GM23338 (cell line): ENCODE measurements around the gene TANGO6. TPM values are rescaled to one million over a fixed set of nuclear protein-coding genes. Genes with fewer than 3 reads are reported as not detected.

Source experiments
- ATAC-seq: fragments of 200-7000 bp; cut with Tn5 transposase; 3 replicates; pipeline ENCODE4 v1.9.1; 2020
- DNase-seq: peaks from one replicate; pipeline ENCODE4 v3.0.0-alpha.2; 2015; ENCODE audit warnings: low spot score
- H2AFZ ChIP-seq: fragments of 200-600 bp; sonication (generic); 2 replicates; pipeline ENCODE4 v1.8.0; 2016; ENCODE audit warnings: antibody characterized with exemption, mild to moderate bottlenecking, moderate library complexity
- H3F3A ChIP-seq: fragments of 200-600 bp; sonication (generic); replicated peaks from 2 replicates; pipeline ENCODE4 v1.8.0; 2017; ENCODE audit warnings: antibody characterized with exemption, mixed run types, low read depth
- H3K27ac ChIP-seq: fragments of 200-600 bp; sonication (generic); 2 replicates; pipeline ENCODE4 v1.6.1; 2016; ENCODE audit warnings: low read depth
- H3K27me3 ChIP-seq: fragments of 200-600 bp; sonication (generic); 2 replicates; pipeline ENCODE4 v1.8.0; 2016; ENCODE audit warnings: mild to moderate bottlenecking, mixed run types, moderate library complexity; ENCODE audit not compliant: insufficient read depth
- H3K36me3 ChIP-seq: fragments of 200-600 bp; sonication (generic); 2 replicates; pipeline ENCODE4 v1.8.0; 2016; ENCODE audit warnings: mild to moderate bottlenecking; ENCODE audit not compliant: insufficient read depth
- H3K4me1 ChIP-seq: fragments of 200-600 bp; sonication (generic); 2 replicates; pipeline ENCODE4 v1.8.0; 2016; ENCODE audit warnings: mild to moderate bottlenecking, moderate library complexity; ENCODE audit not compliant: insufficient read depth
- H3K4me2 ChIP-seq: fragments of 200-600 bp; sonication (generic); 2 replicates; pipeline ENCODE4 v1.7.1; 2017; ENCODE audit warnings: mixed run types
- H3K4me3 ChIP-seq: fragments of 200-600 bp; sonication (generic); 2 replicates; pipeline ENCODE4 v1.6.1; 2016; ENCODE audit warnings: mixed run types
- H3K79me2 ChIP-seq: fragments of 200-600 bp; sonication (generic); replicated peaks from 2 replicates; pipeline ENCODE4 v1.8.0; 2017; ENCODE audit warnings: mild to moderate bottlenecking; ENCODE audit not compliant: insufficient read depth
- H3K9me2 ChIP-seq: fragments of 200-600 bp; sonication (generic); 2 replicates; pipeline ENCODE4 v1.8.0; 2017; ENCODE audit not compliant: insufficient read depth
- H4K20me1 ChIP-seq: fragments of 200-600 bp; sonication (generic); replicated peaks from 2 replicates; pipeline ENCODE4 v1.8.0; 2017; ENCODE audit warnings: mild to moderate bottlenecking; ENCODE audit not compliant: insufficient read depth
- H3K27ac Mint-ChIP-seq: 2 replicates; pipeline ENCODE4 v1.8.0; 2020; ENCODE audit warnings: inconsistent platforms, mild to moderate bottlenecking, moderate library complexity, mixed read lengths
- H3K27me3 Mint-ChIP-seq: 3 replicates; pipeline ENCODE4 v1.8.0; 2022; ENCODE audit warnings: low read depth, mild to moderate bottlenecking, moderate library complexity, mixed read lengths, inconsistent platforms; ENCODE audit not compliant: insufficient read depth, poor library complexity
- H3K36me3 Mint-ChIP-seq: 3 replicates; pipeline ENCODE4 v1.8.0; 2021; ENCODE audit warnings: low read depth, mild to moderate bottlenecking, inconsistent platforms, moderate library complexity, mixed read lengths
- H3K4me1 Mint-ChIP-seq: 3 replicates; pipeline ENCODE4 v1.8.0; 2020; ENCODE audit warnings: mild to moderate bottlenecking, inconsistent platforms, mixed read lengths
- H3K4me3 Mint-ChIP-seq: 3 replicates; pipeline ENCODE4 v1.8.0; 2021; ENCODE audit warnings: moderate library complexity, mild to moderate bottlenecking, inconsistent platforms, mixed read lengths
- H3K9me3 Mint-ChIP-seq: 3 replicates; pipeline ENCODE4 v1.8.0; 2020; ENCODE audit warnings: moderate library complexity, mild to moderate bottlenecking, inconsistent platforms, mixed read lengths
- CREB1 ChIP-seq: fragments of 250-450 bp; sonication (Bioruptor Pico); IDR thresholded peaks from 2 replicates; pipeline ENCODE4 v1.5.0; 2020; ENCODE audit warnings: low read depth, mild to moderate bottlenecking, moderate library complexity
- CTCF ChIP-seq, 2 experiments: fragments of 200-600 bp in 1 of 2; sonication (generic) in 1 of 2; conservative IDR thresholded peaks; 2 replicates each; pipeline versions ENCODE4 v1.5.1 to v1.6.1; 2016 to 2017; ENCODE audit warnings: antibody characterized with exemption in 2 of 2, low read depth in 2 of 2, mild to moderate bottlenecking in 2 of 2, moderate library complexity in 1 of 2
- ETS1 ChIP-seq: IDR thresholded peaks from 2 replicates; pipeline ENCODE4 v1.6.1; 2016; ENCODE audit warnings: antibody characterized with exemption
- EZH2 ChIP-seq: fragments of 200-600 bp; sonication (generic); IDR thresholded peaks from one replicate; pipeline ENCODE4 v1.8.0; 2017; ENCODE audit warnings: antibody characterized with exemption, mild to moderate bottlenecking, low read depth; ENCODE audit not compliant: unreplicated experiment
- EZH2phosphoT487 ChIP-seq: fragments of 200-600 bp; sonication (generic); IDR thresholded peaks from one replicate; pipeline ENCODE4 v1.8.1; 2018; ENCODE audit warnings: antibody characterized with exemption; ENCODE audit not compliant: unreplicated experiment
- JUNB ChIP-seq: IDR thresholded peaks from one replicate; pipeline ENCODE4 v1.6.1; 2016; ENCODE audit warnings: antibody characterized with exemption; ENCODE audit not compliant: unreplicated experiment
- NANOG ChIP-seq: IDR thresholded peaks from 2 replicates; pipeline ENCODE4 v1.6.1; 2016; ENCODE audit warnings: antibody characterized with exemption, borderline replicate concordance
- POLR2AphosphoS5 ChIP-seq: IDR thresholded peaks from 2 replicates; pipeline ENCODE4 v1.6.1; 2016; ENCODE audit warnings: antibody characterized with exemption, low read depth
- REST ChIP-seq: IDR thresholded peaks from one replicate; pipeline ENCODE4 v1.6.1; 2018; ENCODE audit warnings: antibody characterized with exemption; ENCODE audit not compliant: unreplicated experiment
- ZNF114 ChIP-seq: fragments of 250-450 bp; sonication (Bioruptor Pico); IDR thresholded peaks from 2 replicates; pipeline ENCODE4 v1.5.0; 2020; ENCODE audit warnings: mild to moderate bottlenecking, moderate library complexity
- ZNF331 ChIP-seq: fragments of 250-450 bp; sonication (Bioruptor Pico); IDR thresholded peaks from 2 replicates; pipeline ENCODE4 v1.5.0; 2020; ENCODE audit warnings: low read depth, mild to moderate bottlenecking, moderate library complexity
- polyA plus RNA-seq: library from polyadenylated mRNA; unstranded; fragments of >200 nt; fragmentation: Nextera tagmentation; extraction: Ambion mirVana; gene quantifications from 2 replicates; pipeline ENCODE4 v1.2.1, GENCODE V29; 2016
- total RNA-seq: library from RNA; depleted of rRNA; stranded (reverse); fragments of >200 nt; shearing (Covaris generic); gene quantifications from 2 replicates; pipeline ENCODE4 v1.2.3, GENCODE V29; 2014

TANGO6 gene
- total and polyA plus RNA-seq, 2 experiments from 2014 or later: 7.2 to 23.2 TPM

GRCh38 chr16:69115361-69115760, 272.0 kb downstream of the TANGO6 start:
- peaks cover 15% of the 10 kb centered on the region for H3K27me3 Mint-ChIP-seq
- peaks cover 9% of the 10 kb centered on the region; the same call in 1 of the 2 replicates for H3K4me1 ChIP-seq
- H3K79me2 ChIP-seq: peaks cover 13% of the 10 kb centered on the region
- H3F3A ChIP-seq: peaks cover 61% of the 10 kb centered on the region
- H3K27ac ChIP-seq: peak overlapping the region; percentile 74; the same call in 1 of the 2 replicates
- H3K9me2 ChIP-seq: no peaks in the 10 kb centered on the region
- no peak overlapping the region for H3K4me3 Mint-ChIP-seq
- DNase-seq (no peak), ATAC-seq (no peak)
- no peak overlapping the region for H3K4me3 ChIP-seq
- H3K36me3 Mint-ChIP-seq: peaks cover 98% of the 10 kb centered on the region
- peaks cover 63% of the 10 kb centered on the region for H3K36me3 ChIP-seq
- no peak overlapping the region for H3K27ac Mint-ChIP-seq
- no peak overlapping the region for H2AFZ ChIP-seq
- TF ChIP-seq POLR2AphosphoS5 (0 out of 2 replicates have a peak, but pooled peaks have one; percentile 14), EZH2phosphoT487 (no peak), REST (no peak), CTCF (conservative IDR thresholded peaks at IDR 0.05; ENCODE audit: low read depth in 2 of 2) (no peak)
- peaks cover 17% of the 10 kb centered on the region for H4K20me1 ChIP-seq
- H3K27me3 ChIP-seq: no peaks in the 10 kb centered on the region
- peaks cover 3% of the 10 kb centered on the region; the same call in 1 of the 3 replicates for H3K9me3 Mint-ChIP-seq
- H3K4me2 ChIP-seq: no peak overlapping the region
- H3K4me1 Mint-ChIP-seq: peaks cover 23% of the 10 kb centered on the region

- Histone ChIP-seq H3F3A (peaks cover 61% of the 10 kb centered on the region), H2AFZ (no peak overlapping the region), H3K27ac (peak overlapping the region; percentile 74; the same call in 1 of the 2 replicates), H4K20me1 (peaks cover 17% of the 10 kb centered on the region), H3K4me2 (no peak overlapping the region), H3K9me2 (no peaks in the 10 kb centered on the region), H3K79me2 (peaks cover 8% of the 10 kb centered on the region), H3K4me1 (peaks cover 5% of the 10 kb centered on the region; the same call in 1 of the 2 replicates), H3K36me3 (peaks cover 63% of the 10 kb centered on the region), H3K4me3 (no peak overlapping the region), H3K27me3 (no peaks in the 10 kb centered on the region)
- DNase-seq: no peak
- Mint-ChIP-seq H3K36me3 (peaks cover 98% of the 10 kb centered on the region), H3K27me3 (peaks cover 12% of the 10 kb centered on the region), H3K9me3 (peaks cover 3% of the 10 kb centered on the region; the same call in 1 of the 3 replicates), H3K4me3 (no peak overlapping the region), H3K27ac (no peak overlapping the region), H3K4me1 (peaks cover 18% of the 10 kb centered on the region)
- TF ChIP-seq ETS1 (no peak), EZH2phosphoT487 (no peak), CREB1 (CRISPR knock-in tag) (no peak), CTCF (conservative IDR thresholded peaks at IDR 0.05; ENCODE audit: low read depth in 2 of 2) (no peak), EZH2 (no peak), JUNB (no peak), ZNF331 (CRISPR knock-in tag) (no peak), NANOG (no peak), POLR2AphosphoS5 (no peak), ZNF114 (CRISPR knock-in tag) (no peak)
- ATAC-seq: no peak
These were observed 272.5 kb downstream of the TANGO6 start for GRCh38 chr16:69115837-69116236.
